GM21786 (cell line): ENCODE measurements around the gene CLCNKA.
"Not testable (repeated sequence)": the region's sequence is repeated elsewhere in the genome, so short reads cannot be mapped to it uniquely, and the experiment has no call there.

Experiments used
- ATAC-seq: cut with Tn5 transposase; IDR thresholded peaks from one replicate; pipeline ENCODE4 v1.9.1; 2021; ENCODE audit not compliant: unreplicated experiment

Gene CLCNKA

DNA sequence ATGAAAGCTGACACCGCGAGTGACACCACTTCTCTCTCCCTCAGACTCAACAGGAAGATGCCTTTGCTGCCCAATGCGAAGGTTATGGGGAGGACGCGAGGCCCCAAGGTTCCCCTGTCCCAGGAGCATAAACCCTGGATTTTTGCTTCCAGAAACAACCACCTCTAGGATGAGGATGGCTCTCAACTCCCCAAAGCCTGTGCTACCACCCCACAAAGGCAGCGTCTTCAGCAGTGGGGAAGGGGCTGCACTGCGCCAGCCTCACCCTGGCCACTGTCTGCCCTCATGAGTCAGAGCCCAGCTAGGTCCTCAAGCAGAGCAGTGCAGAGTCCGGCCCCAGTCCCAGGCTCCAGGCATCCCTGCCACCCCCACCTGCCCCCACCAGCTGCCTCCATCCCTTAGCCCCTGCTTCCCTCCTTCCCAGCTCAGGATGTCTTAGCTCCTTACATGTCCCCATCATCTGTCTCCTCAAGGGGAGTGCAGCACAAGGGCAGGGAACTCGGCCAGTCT is 24.7 kb upstream of the CLCNKA start:
- ATAC-seq = no peak

DNA sequence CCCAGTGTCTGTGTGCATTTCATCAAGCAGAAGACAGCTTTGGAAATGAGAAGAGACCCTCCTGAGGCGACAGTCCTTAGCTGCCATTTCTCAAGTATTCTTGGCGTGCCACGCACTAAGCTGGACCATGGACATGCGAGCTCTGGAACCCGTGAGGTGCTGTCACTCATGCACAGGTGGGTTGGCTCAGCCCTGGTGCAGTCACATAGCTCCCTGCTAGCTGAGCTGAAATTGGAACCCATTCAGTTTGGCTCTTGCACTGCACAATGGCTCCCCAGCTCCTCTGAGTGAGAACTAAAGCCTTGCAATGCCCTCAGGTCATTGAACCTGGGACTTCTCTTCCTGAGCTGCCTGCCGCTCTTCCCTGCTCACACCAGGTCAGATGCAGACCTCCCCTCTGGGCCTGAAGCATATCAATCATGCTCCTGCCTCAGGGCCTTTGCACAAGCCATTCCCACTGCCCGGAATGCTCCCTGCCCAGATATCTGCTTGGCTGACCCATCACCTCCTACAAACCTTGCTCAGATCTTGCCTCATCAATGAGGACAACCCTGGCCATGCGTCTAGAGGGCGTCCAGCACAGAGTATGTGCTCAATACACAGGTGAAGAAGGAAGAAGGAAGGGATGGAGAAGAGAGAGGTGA is 24.1 kb upstream of the CLCNKA start:
- no peak for ATAC-seq

DNA sequence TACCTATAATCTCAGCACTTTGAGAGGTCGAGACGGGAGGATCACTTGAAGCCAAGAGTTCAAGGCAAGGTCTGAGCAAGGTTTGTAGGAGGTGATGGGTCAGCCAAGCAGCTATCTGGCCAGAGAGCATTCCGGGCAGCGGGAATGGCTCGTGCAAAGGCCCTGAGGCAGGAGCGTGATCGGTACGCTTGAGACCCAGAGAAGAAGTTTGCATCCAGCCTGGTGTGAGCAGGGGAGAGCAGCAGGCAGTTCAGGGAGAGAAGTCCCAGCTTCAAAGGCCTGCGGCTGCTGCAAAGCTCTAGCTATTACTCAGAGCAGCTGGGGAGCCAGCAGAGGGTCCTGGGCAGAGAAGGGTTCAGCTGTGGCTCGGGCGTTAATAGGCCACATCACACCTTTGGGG is 22.9 kb upstream of the CLCNKA start:
- no peak for ATAC-seq

DNA sequence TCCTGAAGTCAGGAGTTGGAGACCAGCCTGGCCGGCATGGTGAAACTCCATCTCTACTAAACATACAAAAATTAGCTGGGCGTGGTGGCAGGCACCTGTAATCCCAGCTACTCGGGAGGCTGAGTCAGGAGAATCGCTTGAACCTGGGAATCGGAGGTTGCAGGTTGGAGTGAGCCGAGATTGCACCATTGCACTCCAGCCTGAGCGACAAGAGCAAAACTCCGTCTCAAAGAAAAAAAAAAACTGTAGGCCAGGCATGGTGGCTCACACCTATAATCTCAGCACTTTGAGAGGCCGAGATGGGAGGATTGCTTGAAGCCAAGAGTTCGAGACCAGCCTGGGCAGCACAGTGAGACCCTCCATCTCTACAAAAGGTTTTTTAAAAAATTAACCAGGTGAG is 20.6 kb upstream of the CLCNKA start:
- ATAC-seq = not testable (repeated sequence)

DNA sequence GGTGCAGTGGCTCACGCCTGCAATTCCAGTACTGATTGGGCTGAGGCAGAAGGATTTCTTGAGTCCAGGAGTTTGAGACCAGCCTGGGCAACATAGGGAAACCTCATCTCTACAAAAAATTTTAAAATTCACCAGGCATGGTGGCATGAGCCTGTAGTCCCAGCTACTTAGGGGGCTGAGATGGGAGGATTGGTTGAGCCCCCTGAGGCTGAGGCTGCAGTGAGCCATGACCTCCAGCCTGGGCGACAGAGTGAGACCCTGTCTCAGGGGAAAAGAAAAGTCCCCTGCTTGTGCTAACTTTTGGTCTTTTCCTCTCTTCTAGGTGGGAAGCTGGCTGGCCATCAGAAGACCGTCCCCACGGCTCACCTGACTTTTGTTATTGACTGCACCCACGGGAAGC is 16.2 kb upstream of the CLCNKA start:
- ATAC-seq = no peak

GRCh38 chr1:16006010-16006409 is 15.8 kb upstream of the CLCNKA start:
- ATAC-seq = no peak

DNA sequence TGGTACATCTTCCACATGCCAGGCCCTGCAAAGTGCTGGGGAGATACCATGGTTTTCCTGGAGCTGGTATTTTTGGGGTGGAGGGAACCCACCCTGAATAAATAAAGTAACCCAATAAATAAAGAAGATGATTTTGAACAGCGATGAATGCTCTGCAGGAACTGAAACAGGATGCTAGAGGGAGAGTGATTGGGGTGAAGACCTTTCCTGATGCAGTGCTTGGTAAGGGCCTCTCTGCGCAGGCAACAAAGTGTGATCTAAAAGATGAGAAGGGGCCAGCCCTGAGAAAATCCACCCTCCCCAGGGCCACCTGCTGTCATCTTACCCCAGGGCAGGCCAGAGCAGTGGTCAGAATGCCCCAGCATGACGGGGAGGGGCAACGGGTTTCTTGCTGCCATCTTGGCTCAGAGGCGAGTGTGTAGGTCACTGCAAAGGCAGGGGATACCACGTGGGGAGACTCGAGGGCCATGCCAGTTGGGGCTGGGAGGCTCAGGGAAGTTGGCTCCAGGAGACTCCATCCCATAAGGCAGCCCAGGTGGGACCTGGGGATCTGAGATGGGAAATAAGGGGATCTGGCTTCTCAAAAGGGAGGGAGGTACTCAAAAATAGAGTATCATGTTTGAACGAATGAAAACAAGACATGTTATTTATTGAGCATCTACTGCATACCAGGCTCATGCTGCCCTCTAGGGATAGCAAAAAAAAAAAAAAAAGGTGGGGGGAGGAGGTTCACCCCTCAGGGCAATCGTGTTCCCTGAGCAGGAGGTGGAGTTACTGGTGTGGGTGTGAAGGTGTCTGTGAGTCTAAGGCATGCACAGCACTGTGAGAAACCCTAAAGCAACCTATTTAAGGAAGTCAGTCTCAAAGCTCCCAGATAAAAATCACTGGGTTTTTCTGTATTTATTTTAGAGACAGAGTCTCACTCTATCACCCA is 15.0 kb upstream of the CLCNKA start:
- no peak for ATAC-seq

GRCh38 chr1:16007671-16008341 is 14.0 kb upstream of the CLCNKA start:
- no peak for ATAC-seq

DNA sequence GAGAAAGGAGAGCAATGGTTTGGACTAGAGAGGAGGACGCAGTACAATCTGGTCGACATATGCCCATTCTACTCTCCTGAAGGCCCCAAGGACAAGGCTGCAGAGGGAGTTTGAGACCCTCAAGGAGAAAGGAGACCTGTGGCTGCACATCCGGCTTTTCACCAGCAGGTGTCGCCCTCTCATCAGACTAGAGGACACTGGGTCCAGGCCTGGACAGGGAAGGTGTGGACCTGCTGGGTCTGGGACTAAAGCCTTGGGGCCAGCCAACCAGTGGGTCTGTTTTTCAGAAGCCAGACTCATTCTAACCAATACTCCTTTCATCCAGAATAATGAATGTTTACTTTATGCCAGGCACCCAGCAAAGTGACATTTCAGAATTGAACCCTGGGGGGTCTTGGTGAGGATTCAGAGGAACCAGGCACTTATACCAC is 12.8 kb upstream of the CLCNKA start:
- ATAC-seq = no peak

- ATAC-seq = no peak
Measured at GRCh38 chr1:16009678-16010077, 12.2 kb upstream of the CLCNKA start.

DNA sequence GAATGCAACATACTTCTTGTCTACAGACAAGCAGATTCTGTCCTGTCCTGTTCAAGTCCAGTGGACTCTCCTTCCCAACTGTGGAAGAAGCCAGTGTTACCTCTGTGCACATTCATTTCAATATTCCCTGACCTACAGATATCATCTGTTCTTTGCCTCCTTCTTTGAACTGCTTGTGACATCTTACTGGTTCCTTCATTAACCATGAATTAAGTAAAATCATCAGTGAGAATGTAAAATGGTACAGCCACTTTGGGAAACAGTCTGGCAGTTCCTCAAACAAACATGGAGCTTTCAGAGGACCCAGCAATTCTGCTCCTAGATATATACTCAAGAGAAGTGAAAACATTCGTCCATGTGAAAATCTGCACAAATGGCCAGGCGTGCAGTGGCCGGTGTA is 11.0 kb upstream of the CLCNKA start:
- ATAC-seq = no peak

- no peak for ATAC-seq
Measured at GRCh38 chr1:16011936-16012589, 9.8 kb upstream of the CLCNKA start.

- no peak for ATAC-seq
Measured at GRCh38 chr1:16012590-16013219, 9.1 kb upstream of the CLCNKA start.

- no peak for ATAC-seq
Measured at GRCh38 chr1:16013220-16013907, 8.5 kb upstream of the CLCNKA start.

DNA sequence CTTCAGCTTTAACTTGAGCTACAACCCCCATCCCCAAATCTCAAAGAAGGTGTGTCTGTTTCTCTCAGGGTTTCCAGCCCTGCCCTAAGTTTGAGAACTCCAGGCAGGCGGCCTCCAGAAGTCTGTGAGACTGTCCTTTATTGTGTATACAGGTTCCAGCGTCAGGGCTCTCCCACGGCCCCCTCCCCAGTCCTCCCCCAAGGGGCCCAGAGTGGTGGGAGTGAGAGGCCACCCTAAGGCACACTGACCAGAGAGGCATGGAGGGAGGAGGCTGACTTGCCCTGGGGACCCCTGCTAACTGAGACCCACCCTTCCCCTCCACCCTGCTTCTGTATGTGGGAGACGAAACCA is 8.0 kb upstream of the CLCNKA start:
- ATAC-seq = no peak

DNA sequence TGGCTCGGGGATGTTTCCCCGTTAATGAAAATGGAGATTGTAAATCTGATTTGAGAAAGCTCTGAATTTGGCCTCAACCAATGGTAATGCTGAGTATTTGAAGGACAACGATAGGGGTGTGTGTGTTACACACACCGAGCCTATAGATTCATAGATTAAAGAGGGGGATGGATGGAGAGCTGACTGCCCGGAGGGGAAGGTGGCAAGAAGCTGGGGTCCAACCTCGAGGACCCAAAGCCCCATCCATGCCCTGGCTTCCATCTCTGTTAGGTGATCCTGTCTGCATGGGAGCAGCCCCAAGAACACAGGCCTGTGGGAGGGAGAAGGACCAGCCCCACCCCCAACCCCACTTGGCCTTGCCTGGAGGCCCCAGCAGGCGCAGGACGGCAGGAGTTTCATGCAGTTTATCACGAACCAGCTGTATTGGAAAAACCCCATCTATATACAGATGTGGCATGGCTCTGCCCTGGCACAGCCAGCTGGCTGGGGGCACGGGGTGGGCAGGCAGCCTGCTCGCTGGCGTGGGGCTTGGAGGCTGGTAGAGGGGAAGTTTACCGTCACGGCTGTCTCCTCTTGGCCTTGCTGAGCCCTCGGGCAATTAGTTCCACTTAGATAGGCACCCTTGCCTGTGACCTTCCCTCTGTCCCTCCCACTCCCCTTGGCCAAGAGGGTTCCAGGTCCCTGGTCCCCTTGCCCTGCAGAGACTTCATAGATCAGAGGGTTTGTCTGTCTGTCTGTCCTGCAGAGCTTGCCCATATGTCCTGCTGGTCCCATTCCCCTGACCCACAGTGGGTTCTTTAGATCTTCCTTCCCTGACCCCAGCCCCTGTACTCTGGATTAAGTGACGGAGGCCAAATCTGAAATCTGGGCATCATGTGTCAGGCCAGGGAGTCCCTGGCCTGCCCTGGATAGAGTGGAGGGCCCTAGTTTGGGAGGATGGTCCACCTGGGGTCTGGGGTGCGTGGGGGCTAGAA is 7.0 kb upstream of the CLCNKA start:
- no peak for ATAC-seq

DNA sequence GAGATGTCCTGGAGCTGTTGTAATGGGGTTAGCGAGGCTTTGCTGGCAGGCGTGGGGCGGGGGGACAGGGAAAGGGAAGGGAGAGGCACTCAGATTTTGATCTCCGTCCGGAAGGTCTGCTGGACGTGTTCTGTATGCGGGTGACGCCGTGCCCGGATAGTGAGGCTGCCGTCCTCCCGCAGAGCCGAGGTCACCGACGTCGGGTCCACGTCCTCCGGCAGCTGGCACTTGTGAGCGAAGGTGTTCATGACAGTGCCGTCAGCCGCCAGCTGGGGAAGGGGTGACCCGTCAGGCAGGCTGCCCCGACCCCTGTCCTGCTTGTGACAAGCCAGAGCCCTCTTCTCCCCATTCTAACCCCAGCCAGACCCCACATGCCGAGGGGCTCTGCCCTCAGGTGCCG is 6.3 kb upstream of the CLCNKA start:
- ATAC-seq = no peak

DNA sequence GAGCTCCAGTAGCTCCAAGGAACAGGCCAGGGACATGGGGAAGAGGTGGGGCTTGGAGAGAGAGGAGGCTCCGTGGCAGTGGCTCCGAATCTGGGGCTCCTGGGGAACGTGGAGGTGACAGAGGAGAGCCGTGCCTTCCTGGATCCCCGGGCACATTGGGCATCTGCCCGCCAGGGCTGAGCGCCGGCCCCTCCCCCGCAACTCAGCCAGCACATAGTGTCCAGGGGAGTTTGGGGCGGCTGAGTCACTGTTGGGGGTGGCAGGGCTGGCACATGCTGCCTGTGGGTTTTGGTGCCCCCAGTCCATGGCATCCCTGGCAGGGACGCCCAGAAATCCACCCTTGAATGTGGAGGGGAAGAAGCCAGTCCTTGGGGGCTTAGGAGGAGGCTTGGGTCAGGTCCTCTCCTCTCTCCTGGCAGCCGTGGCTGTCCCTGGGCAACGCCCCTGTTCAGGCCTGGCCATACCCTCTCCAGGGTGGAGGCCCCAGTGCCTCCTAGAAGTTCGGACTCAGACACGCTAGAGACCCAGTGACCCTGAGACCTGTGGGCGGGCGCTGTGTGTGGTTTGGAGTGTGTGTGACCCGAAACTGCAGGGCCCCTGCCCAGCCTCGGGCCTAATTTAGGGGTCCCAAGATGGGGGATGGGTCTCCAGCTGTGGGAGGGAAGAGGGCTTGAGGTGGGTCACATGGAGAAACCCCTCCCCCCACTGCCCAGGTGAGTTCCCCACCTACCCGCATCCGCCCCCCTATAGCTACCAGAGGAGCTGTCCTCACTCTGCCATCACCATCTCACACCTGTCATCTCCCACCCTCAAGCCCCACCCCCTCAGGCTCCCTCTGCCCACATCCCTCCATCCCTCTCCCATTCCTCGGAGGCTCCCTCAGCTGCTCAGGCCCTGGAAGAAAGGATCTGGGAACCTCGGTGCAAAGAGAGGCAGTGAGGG is 5.6 kb upstream of the CLCNKA start:
- no peak for ATAC-seq
